Measurements from ENCODE around the gene PCAT7. TPM values are rescaled to one million over a fixed set of nuclear protein-coding genes. Genes with fewer than 3 reads are reported as not detected.

The PCAT7 gene
- total and polyA plus RNA-seq, 10 of the 15 experiments (the other 5 are each of a cell fraction or from before 2014, with no cell fraction given) = 0.04 TPM; not detected in 9

GRCh38 chr9:94526951-94527350 is 27.9 kb upstream of the PCAT7 start:
- Histone ChIP-seq H3K9ac (ENCODE audit: control insufficient read depth, insufficient read depth, low read length) (no peak overlapping the region), H3K79me2 (ENCODE audit: control insufficient read depth, insufficient read depth, low read length) (no peaks in the 10 kb centered on the region), H3K4me3 (no peak overlapping the region), H3K27ac (ENCODE audit: control insufficient read depth, insufficient read depth) (no peak overlapping the region), H3K9me3 (replicated peaks; ENCODE audit: control insufficient read depth, insufficient read depth, low read length) (no peaks in the 10 kb centered on the region), H3K27me3 (replicated peaks in 1 of 2; ENCODE audit: control insufficient read depth in 2 of 2, insufficient read depth in 2 of 2, low read length in 1 of 2) (no peaks in the 10 kb centered on the region; a peak in 1 of 4 replicates), H3K4me2 (ENCODE audit: control insufficient read depth, insufficient read depth) (no peak overlapping the region), H4K20me1 (ENCODE audit: control insufficient read depth, insufficient read depth) (no peaks in the 10 kb centered on the region), H2AFZ (ENCODE audit: control insufficient read depth, low read depth, low read length) (no peak overlapping the region), H3K4me1 (ENCODE audit: control insufficient read depth, insufficient read depth, low read length) (no peaks in the 10 kb centered on the region), H3K36me3 (ENCODE audit: control insufficient read depth in 2 of 2, insufficient read depth in 2 of 2, low read length in 1 of 2) (no peaks in the 10 kb centered on the region)
- in situ Hi-C loops (cut with MboI) (no loop called here), intact Hi-C loops (cut with micrococcal nuclease; ENCODE audit: unreplicated experiment) (no loop called here)
- POLR2A ChIA-PET = no interaction called here
- ATAC-seq = no peak
- TF ChIP-seq ZNF622 (IDR thresholded peaks at IDR 0.05) (no peak), SIN3A (IDR thresholded peaks at IDR 0.05; ENCODE audit: low read depth, low read length) (no peak), STAT3 (IDR thresholded peaks at IDR 0.05; ENCODE audit: low read depth, low read length) (no peak), ZNF207 (IDR thresholded peaks at IDR 0.05; ENCODE audit: borderline replicate concordance) (no peak), E2F8 (IDR thresholded peaks at IDR 0.05; ENCODE audit: low read depth, partially characterized antibody) (no peak), TCF3 (IDR thresholded peaks at IDR 0.05; ENCODE audit: borderline replicate concordance, insufficient read depth, low read depth, low read length) (no peak), SREBF1 (IDR thresholded peaks at IDR 0.05; ENCODE audit: low read length) (no peak), ZNF274 (IDR thresholded peaks at IDR 0.05; ENCODE audit: insufficient read depth, insufficient read length) (no peak), SMAD5 (IDR thresholded peaks at IDR 0.05; ENCODE audit: low read depth) (no peak), NR2F1 (conservative IDR thresholded peaks at IDR 0.05) (no peak), DPF2 (IDR thresholded peaks at IDR 0.05) (no peak), ZNF217 (IDR thresholded peaks at IDR 0.05) (no peak), CBFB (IDR thresholded peaks at IDR 0.05; ENCODE audit: low read depth) (no peak), PKNOX1 (IDR thresholded peaks at IDR 0.05) (no peak)
- TF ChIP-seq, protein P1, sequence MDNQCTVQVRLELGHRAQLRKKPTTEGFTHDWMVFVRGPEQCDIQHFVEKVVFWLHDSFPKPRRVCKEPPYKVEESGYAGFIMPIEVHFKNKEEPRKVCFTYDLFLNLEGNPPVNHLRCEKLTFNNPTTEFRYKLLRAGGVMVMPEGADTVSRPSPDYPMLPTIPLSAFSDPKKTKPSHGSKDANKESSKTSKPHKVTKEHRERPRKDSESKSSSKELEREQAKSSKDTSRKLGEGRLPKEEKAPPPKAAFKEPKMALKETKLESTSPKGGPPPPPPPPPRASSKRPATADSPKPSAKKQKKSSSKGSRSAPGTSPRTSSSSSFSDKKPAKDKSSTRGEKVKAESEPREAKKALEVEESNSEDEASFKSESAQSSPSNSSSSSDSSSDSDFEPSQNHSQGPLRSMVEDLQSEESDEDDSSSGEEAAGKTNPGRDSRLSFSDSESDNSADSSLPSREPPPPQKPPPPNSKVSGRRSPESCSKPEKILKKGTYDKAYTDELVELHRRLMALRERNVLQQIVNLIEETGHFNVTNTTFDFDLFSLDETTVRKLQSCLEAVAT (IDR thresholded peaks at IDR 0.05) = no peak
- TF ChIP-seq, protein P2, sequence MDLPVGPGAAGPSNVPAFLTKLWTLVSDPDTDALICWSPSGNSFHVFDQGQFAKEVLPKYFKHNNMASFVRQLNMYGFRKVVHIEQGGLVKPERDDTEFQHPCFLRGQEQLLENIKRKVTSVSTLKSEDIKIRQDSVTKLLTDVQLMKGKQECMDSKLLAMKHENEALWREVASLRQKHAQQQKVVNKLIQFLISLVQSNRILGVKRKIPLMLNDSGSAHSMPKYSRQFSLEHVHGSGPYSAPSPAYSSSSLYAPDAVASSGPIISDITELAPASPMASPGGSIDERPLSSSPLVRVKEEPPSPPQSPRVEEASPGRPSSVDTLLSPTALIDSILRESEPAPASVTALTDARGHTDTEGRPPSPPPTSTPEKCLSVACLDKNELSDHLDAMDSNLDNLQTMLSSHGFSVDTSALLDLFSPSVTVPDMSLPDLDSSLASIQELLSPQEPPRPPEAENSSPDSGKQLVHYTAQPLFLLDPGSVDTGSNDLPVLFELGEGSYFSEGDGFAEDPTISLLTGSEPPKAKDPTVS (IDR thresholded peaks at IDR 0.05; ENCODE audit: low read depth, low read length) = no peak
- SMC1A ChIA-PET (ENCODE audit: uncharacterized antibody, unreplicated experiment) = interaction anchor here (1.4 kb wide), 1 partner anchor 35 kb away, joined by 4 read pairs; no protein-coding TSS in a partner anchor
- RAD21 ChIA-PET (ENCODE audit: unreplicated experiment) = no interaction called here
- CTCF ChIA-PET = interaction anchor here (1.1 to 1.7 kb wide), 2 partner anchors 10 to 11 kb away, joined by 3 read pairs; no protein-coding TSS in a partner anchor
- no peak for DNase-seq (ENCODE audit: low read depth, low spot score)
- FAIRE-seq = no peak
- 5% methylated on average over 1 of the region's 1 CpG for WGBS (ENCODE audit: insufficient coverage, insufficient replicate concordance, low lambda C conversion rate, missing lambda C conversion rate)
- no TSS peak for BruUV-seq (replicated peaks)

Measured in GM12878 (cell line).